LNCAP (cell line): ENCODE measurements around the gene ZNF853.

ENCODE experiments used
- TF ChIP-seq, protein P1 (sequence below): fragments of 450-650 bp; IDR thresholded peaks from 2 replicates; pipeline ENCODE4 v1.5.1; 2017; ENCODE audit warnings: mild to moderate bottlenecking

ZNF853 gene

DNA sequence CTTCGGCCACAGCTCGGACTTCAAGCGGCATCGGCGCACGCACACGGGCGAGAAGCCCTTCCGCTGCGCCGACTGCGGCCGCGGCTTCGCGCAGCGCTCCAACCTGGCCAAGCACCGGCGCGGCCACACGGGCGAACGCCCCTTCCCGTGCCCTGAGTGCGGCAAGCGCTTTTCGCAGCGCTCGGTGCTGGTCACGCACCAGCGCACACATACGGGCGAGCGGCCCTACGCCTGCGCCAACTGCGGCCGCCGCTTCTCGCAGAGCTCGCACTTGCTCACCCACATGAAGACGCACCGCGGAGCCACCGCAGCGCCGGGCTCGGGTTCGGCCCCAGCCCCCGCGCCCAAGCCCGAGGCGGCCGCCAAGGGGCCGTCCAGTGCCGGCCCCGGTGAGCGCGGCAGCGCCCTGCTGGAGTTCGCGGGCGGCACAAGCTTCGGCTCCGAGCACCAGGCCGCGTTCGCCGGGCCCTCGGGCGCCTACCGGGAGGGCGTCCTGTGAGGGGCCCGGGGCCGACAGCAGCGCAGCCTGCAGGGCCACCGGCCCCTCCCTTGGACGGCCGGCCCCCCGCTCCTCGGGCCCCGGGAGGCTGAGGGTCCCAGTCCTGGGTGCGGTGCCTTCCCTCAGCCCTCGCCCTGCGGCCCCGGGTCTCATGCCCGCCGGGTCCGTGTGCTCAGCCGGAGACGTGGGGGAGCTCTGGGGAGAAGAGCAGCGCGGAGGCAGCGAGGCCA is 38.9 kb downstream of the ZNF853 start:
- TF ChIP-seq, protein P1, sequence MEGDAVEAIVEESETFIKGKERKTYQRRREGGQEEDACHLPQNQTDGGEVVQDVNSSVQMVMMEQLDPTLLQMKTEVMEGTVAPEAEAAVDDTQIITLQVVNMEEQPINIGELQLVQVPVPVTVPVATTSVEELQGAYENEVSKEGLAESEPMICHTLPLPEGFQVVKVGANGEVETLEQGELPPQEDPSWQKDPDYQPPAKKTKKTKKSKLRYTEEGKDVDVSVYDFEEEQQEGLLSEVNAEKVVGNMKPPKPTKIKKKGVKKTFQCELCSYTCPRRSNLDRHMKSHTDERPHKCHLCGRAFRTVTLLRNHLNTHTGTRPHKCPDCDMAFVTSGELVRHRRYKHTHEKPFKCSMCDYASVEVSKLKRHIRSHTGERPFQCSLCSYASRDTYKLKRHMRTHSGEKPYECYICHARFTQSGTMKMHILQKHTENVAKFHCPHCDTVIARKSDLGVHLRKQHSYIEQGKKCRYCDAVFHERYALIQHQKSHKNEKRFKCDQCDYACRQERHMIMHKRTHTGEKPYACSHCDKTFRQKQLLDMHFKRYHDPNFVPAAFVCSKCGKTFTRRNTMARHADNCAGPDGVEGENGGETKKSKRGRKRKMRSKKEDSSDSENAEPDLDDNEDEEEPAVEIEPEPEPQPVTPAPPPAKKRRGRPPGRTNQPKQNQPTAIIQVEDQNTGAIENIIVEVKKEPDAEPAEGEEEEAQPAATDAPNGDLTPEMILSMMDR: no peak

DNA sequence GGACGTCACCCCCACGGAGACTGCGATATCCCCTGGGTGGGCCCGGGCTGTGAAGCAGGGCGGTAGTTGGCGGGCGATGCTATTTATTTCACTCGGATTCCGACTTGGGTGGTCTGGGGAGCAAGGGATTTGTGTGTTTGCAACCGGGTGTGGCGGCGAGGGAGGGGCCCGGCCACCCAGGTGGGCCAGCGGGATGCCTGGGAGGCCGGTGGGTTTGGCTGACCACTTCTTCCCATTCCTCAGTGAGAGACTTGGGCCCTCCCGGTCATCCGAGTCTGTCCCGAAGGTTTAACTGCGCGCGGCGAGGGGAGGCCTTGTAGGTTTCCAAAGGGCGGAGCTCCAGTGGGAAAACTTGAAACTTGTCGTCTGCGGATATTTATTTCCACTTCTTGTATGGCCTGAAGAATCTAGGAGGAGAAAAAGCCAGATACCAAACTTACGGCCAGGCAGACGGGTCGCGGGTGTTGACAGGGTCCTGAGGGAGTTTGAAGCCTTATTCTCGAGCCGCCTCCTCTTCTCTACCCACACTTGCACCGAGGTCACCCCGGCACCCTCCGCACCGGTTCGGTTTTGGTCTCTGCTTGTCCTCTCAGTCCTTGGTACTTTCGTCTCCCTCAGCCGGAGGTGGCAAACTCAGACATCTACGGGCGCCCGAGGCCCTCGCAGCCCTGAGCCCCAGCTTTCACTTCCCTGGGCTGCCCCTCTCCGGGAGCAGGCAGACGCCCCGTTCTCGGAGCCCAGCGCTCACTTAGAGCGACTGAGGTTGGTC is 39.6 kb downstream of the ZNF853 start:
- TF ChIP-seq, protein P1: no peak

DNA sequence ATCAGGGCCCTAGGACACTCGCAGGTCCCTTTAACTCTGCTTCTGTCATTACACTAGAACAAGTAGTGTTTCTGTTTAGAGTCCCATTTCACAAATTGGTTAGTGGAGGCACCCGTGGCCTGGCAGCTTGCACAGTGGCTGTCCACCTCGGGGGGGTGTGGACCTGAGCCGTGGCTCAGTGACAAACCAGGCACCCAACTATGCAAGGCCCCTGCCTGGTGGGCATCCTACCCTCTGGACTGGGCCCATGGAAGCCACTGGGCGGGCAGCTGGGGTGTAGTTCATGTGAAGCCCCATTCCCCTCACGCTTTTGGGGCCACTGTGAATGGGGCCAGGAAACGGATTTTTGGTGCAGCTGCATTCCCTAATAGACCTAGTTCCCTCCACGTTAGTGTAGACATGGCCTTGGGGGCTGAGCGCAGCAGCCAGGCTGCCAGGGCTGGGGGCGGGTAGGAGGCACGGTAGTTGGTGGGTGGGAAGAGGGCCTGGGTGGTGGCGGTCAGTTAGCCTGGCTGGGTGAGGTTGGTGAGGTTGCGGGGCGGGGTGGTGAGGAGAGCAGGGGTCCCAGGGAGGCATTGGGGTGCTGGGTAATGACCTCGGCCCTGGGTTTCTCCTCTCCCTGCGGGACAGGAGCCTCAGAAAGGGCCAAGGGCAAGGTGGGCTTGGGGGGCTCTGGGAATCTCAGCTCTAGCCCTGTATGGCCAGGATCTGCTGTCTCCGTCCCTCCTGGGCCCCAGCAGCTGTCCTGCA is 40.4 kb downstream of the ZNF853 start:
- TF ChIP-seq, protein P1: no peak

DNA sequence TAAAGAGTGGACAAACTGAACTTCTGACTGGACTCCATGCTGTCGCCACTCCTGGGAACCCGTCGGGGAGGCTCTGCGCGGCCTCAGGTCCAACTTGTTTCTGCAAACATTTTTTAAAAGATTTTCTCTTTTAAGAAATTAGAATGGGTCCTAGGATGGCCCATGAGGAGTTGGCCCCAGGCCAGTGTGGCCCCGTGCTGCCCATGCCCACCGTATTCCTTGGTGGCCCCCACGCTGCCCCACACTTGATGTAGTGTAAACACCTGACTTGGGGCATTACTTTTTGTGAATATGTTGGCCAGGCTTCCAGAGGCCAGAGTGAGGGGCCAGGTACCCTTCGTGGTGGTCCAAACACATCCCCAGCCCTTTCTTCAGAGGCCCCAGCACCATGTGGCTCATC is 41.0 kb downstream of the ZNF853 start:
- TF ChIP-seq, protein P1: no peak

DNA sequence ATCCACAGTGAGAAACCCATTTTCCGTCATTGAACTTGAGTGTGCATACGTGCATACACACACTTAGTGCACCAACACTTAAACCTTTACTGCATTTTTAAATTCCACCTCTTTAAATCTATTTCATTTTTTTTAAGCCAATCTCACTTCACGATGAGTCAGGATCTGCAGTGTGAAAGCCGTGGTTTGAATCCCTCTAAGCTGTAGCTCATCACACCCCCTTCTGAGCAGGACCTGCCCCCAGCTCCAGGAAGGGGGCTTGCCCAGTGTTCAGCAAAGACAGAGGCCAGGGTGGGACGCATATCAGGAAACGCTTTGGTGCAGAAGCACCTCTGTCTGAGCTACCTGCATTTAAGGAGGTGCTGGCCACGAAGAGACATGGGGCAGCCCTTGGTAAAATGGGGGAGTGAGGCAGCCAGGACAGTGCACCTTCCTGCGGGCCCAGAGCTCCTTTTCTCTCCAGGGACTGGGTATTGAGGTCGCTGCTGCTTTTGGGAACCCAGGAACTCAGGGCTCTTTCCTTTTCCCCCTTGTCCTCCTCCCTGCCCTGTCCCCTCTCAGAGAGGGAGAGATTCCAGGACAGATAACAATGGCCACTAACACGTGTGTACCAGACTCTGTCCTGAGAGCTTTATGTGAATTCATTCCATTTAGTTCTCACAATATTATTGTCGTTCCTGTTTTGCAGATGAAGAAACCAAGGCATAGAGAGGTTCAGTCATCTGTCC is 43.4 kb downstream of the ZNF853 start:
- TF ChIP-seq, protein P1: no peak
